ENCODE data around the gene C1orf115.

- TF ChIP-seq CTCF (IDR thresholded peaks at IDR 0.05; ENCODE audit: insufficient read depth, low read depth, low read length) (no peak), EZH2 (IDR thresholded peaks at IDR 0.05; ENCODE audit: insufficient read depth, low read length) (no peak)
These were observed 6.2 kb downstream of the C1orf115 start for GRCh38 chr1:220696226-220696862.

All from astrocyte (in vitro differentiated cells and primary cell).